ES-I3 (cell line): ENCODE data around the gene SRPRB.

Experiments used
- H3K36me3 ChIP-seq: 2 replicates; pipeline ENCODE4 v1.6.1; 2013; ENCODE audit warnings: mild to moderate bottlenecking, low read length, control low read depth, moderate library complexity; ENCODE audit not compliant: insufficient read depth
- H3K4me1 ChIP-seq: 2 replicates; pipeline ENCODE4 v1.6.1; 2013; ENCODE audit warnings: mild to moderate bottlenecking, control low read depth, low read length; ENCODE audit not compliant: insufficient read depth
- H3K9ac ChIP-seq: 2 replicates; pipeline ENCODE4 v1.6.1; 2013; ENCODE audit warnings: low read depth, mild to moderate bottlenecking, low read length, moderate library complexity
- H3K9me3 ChIP-seq: 2 replicates; pipeline ENCODE4 v1.6.1; 2013; ENCODE audit warnings: mild to moderate bottlenecking, low read length, moderate library complexity; ENCODE audit not compliant: control insufficient read depth, insufficient read depth

The SRPRB gene

DNA sequence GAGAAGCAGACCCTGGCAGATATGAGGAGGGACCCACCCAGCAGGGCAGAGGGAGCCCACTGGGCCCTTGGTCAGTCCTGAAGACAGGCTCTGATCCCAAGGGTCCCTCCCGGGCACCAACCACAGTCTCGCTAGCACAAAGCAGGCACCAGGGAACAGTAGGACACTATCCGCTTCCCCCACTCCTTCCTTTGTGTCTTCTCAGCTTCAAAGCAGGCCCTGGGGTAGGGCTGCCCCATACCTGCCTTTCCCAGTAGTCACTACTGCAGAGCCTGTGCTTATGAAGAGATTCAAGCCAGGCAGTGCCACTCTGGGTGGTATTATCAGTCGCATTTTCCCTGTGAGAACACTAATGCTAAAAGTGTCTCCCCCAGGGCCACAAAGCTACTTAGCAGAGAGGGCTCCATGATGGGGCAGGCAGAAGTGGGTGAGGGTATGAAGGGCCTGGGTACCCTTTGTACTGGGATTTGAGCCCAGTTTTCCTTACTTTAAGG, 32.7 kb downstream of the SRPRB start:
- Histone ChIP-seq H3K4me1 (no peaks in the 10 kb centered on the region), H3K36me3 (no peaks in the 10 kb centered on the region; the same call in 1 of the 2 replicates), H3K9ac (no peak overlapping the region), H3K9me3 (no peaks in the 10 kb centered on the region)

GRCh38 chr3:133838916-133839800, 33.5 kb downstream of the SRPRB start:
- H3K9ac ChIP-seq, result no peak overlapping the region
- H3K36me3 ChIP-seq, result no peaks in the 10 kb centered on the region; the same call in 1 of the 2 replicates
- no peaks in the 10 kb centered on the region for H3K4me1 ChIP-seq
- no peaks in the 10 kb centered on the region for H3K9me3 ChIP-seq

GRCh38 chr3:133840055-133840737, 34.6 kb downstream of the SRPRB start:
- Histone ChIP-seq H3K36me3 (no peaks in the 10 kb centered on the region; the same call in 1 of the 2 replicates), H3K9me3 (no peaks in the 10 kb centered on the region), H3K9ac (no peak overlapping the region), H3K4me1 (no peaks in the 10 kb centered on the region)

- no peaks in the 10 kb centered on the region for H3K9me3 ChIP-seq
- no peak overlapping the region for H3K9ac ChIP-seq
- H3K4me1 ChIP-seq, result no peaks in the 10 kb centered on the region
- no peaks in the 10 kb centered on the region; the same call in 1 of the 2 replicates for H3K36me3 ChIP-seq
Measured at GRCh38 chr3:133840767-133841166, 35.2 kb downstream of the SRPRB start.

- H3K9ac ChIP-seq, result no peak overlapping the region
- no peaks in the 10 kb centered on the region for H3K4me1 ChIP-seq
- no peaks in the 10 kb centered on the region; the same call in 1 of the 2 replicates for H3K36me3 ChIP-seq
Measured at GRCh38 chr3:133841196-133841595, 35.6 kb downstream of the SRPRB start.

DNA sequence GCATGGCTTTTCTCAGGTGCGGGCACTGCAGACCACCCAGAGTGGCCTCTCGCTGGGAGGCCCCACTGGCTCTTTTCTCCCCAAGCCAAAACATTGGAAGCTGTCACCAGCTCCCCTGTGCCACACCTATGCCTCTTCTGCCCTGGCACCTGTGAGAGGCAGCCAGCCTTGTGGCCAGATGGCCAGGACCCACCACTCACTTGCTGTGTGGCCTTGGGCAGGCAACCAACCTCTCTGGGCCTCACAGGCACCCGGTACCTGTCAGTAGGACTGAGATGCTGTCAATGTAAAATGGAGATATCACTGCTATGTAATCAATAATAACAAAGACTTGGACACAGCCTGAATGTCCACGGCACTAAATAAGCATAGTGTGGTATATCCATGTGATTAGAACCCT, 36.5 kb downstream of the SRPRB start:
- H3K36me3 ChIP-seq, result no peaks in the 10 kb centered on the region; the same call in 1 of the 2 replicates
- H3K9ac ChIP-seq, result no peak overlapping the region
- no peaks in the 10 kb centered on the region for H3K9me3 ChIP-seq
- H3K4me1 ChIP-seq, result no peaks in the 10 kb centered on the region

More at GRCh38 chr3:133841196-133841595, 35.6 kb downstream of the SRPRB start:
- no peaks in the 10 kb centered on the region for H3K9me3 ChIP-seq

- Histone ChIP-seq H3K9ac (no peak overlapping the region), H3K4me1 (no peaks in the 10 kb centered on the region), H3K36me3 (no peaks in the 10 kb centered on the region), H3K9me3 (no peaks in the 10 kb centered on the region)
Measured at GRCh38 chr3:133843634-133844033, 38.0 kb downstream of the SRPRB start.

DNA sequence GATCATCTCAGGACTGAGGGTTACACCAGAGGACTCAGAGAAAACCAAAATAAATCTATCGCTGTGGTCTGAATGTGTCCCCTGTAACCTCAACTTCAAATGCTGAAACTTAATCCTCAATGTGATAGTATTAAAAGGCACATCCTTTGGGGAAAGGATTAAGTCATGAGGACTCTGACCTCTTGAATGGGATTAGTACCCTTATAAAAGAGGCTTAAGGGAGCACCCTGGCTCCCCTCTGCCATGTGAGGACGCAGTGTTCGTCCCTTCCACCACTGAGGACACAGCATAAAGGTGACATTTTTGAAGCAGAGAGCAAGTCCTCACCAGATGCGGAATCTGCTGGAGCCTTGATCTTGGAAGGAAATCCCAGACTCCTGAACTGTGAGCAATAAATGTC, 39.5 kb downstream of the SRPRB start:
- no peak overlapping the region for H3K9ac ChIP-seq
- no peaks in the 10 kb centered on the region for H3K4me1 ChIP-seq
- H3K36me3 ChIP-seq, result no peaks in the 10 kb centered on the region
- no peaks in the 10 kb centered on the region for H3K9me3 ChIP-seq

GRCh38 chr3:133849346-133849745, 43.7 kb downstream of the SRPRB start:
- no peaks in the 10 kb centered on the region for H3K9me3 ChIP-seq
- no peak overlapping the region for H3K9ac ChIP-seq

DNA sequence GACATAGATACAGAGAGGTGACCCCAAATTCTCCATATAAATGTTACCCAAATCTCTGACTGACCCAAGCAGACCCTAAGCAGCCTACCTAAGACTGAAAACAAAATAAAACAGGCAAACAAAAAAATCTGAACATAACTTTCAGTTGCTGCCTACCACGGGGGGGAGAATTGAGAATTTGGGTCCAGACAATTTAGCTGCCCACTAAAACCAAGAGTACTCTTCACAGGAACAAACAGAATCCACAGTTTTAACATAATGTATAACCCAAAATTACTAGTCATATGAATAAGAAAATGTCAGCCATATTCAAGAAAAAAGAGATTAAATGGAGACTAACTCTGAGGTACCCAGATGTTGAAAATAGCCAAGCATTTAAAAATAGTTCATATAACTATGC, 44.4 kb downstream of the SRPRB start:
- Histone ChIP-seq H3K36me3 (no peaks in the 10 kb centered on the region), H3K9me3 (no peaks in the 10 kb centered on the region), H3K4me1 (peaks cover 6% of the 10 kb centered on the region; the same call in 1 of the 2 replicates), H3K9ac (no peak overlapping the region)

More at GRCh38 chr3:133849346-133849745, 43.7 kb downstream of the SRPRB start:
- H3K4me1 ChIP-seq, result peaks cover under 1% of the 10 kb centered on the region; the same call in 1 of the 2 replicates
- no peaks in the 10 kb centered on the region for H3K36me3 ChIP-seq

DNA sequence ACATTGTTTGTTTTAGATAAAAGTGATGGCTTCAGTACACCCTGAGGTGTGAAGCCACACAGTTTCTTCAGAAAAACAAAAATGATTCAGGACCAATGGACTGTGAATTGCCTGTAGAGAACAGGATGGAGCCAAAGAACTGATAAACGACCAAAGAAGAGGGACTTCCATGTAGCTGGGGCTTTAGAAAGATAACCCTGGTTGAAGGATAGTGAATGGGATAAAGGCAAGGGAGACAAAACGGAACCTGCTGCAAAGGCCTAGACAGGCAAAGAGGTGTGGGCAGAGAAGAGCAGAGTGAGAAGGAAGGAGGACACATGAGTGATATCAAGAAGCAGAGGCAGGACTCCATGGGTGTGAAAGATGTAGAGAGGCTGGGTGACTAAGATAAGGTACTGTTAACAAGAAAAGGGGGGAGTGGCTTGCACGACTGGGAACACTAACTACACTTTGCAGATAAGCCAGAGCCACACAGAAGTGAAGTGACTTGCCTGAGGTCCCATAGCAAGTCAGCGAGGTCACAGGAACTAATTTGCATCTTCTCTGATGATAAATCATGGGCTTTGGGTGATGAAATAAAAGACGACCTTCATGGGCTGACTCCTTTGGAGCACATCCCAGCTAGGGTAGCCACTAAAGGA, 45.8 kb downstream of the SRPRB start:
- Histone ChIP-seq H3K9ac (no peak overlapping the region), H3K9me3 (no peaks in the 10 kb centered on the region), H3K36me3 (no peaks in the 10 kb centered on the region), H3K4me1 (peaks cover 13% of the 10 kb centered on the region)

DNA sequence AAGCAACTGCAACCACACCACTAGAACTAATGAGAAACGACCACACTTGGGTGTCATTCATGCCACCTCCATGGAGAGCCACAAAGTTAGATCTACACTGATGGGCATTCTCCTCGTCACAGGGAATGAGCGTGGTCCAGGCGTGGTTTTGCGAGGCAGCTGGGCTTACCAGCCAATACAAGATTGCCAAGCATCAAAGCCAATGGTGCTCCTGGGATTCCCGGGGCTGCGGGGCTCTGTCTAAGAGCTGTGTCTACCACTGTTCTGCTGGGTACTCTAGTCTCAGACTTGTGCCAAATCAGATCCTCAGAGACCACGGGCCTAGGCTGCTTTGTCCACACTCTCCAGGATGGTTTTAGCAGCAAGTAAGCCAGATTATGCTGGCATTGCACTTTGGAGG, 46.3 kb downstream of the SRPRB start:
- Histone ChIP-seq H3K9ac (no peak overlapping the region), H3K9me3 (no peaks in the 10 kb centered on the region), H3K4me1 (peaks cover 13% of the 10 kb centered on the region), H3K36me3 (no peaks in the 10 kb centered on the region)

DNA sequence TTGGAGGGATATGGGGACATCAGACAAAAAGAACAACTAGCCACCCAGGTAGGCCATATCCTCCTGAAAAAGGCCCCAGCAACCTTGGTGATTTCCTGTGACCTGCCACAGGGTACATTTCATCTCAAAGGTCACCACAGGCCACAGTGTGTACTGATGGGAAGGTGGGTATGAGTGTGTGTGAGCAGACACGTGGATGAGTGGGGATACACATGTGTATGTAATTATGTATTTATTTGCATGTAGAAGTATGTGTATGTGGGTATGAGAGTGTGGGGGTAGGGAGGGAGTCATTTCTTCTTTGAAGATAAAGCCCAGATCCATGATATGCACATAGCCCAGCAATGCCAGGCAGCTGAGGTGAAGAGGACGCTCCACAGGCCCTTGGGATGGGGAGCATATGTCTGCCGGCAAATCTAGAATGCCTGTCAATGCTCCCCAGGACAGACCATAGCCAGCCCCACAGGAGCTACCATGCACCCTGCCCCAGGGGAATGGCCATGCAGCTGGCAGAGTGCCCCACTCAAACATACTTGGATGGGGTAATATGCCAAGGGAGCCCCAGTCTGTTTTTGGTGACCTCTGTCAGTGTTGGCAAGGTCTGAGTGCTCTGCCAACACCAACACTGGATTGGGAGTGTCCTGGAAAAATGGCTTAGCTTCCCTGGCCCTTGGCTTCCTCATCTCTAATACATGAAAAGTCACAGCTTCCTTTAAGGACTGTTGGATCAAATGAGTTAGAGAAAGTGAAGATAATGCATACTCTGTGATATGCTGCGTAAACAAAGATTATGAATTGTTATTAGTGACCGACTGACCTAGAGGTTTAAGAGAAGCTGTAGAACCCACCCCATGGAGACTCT, 47.7 kb downstream of the SRPRB start:
- Histone ChIP-seq H3K36me3 (no peaks in the 10 kb centered on the region), H3K9ac (no peak overlapping the region), H3K4me1 (peaks cover 13% of the 10 kb centered on the region), H3K9me3 (no peaks in the 10 kb centered on the region)

- Histone ChIP-seq H3K9me3 (no peaks in the 10 kb centered on the region), H3K36me3 (no peaks in the 10 kb centered on the region), H3K4me1 (peaks cover 13% of the 10 kb centered on the region), H3K9ac (no peak overlapping the region)
Measured at GRCh38 chr3:133853925-133854227, 48.3 kb downstream of the SRPRB start.
